NCI-H2029 treated with DMSO at 0.1 percent for 48 hours (cell line): ENCODE data around the gene ZNF740.
"Not testable (repeated sequence)": the region's sequence is repeated elsewhere in the genome, so short reads cannot be mapped to it uniquely, and the experiment has no call there.

Source experiments
- DNase-seq: peaks from one replicate; lab custom pipeline; 2025; lab: John Stamatoyannopoulos, UW

The ZNF740 gene, protein sequence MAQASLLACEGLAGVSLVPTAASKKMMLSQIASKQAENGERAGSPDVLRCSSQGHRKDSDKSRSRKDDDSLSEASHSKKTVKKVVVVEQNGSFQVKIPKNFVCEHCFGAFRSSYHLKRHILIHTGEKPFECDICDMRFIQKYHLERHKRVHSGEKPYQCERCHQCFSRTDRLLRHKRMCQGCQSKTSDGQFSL

GRCh38 chr12:53180220-53180930, at the start of gene ZNF740, which contains the start of gene CSAD:
ZNF740 (plus strand) TSS chr12:53180722; CDS start chr12:53181984, 1,262 bp downstream.
CSAD (minus strand) TSS chr12:53180925; CDS start chr12:53173470, 7,455 bp downstream.
- DNase-seq = peak; percentile 86

GRCh38 chr12:53131844-53132243, 48.7 kb upstream of the ZNF740 start:
- no peak for DNase-seq

DNA sequence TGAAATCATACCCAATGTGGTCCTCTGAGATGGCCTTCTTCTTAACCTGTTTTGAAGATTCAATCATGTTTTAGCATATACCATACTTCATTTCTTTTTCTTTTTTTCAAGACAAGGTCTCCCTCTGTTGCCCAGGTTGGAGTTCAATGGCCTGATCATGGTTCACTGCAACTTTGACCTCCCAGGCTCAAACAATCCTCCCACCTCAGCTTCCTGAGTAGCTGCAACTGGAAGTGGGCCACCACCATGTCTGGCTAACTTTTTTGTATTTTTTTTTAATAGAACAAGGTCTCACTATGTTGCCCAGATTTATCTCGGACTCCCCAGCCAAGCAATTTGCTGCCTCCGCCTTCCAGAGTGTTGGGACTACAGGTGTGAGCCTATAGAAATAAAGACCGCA, 46.8 kb upstream of the ZNF740 start:
- no peak for DNase-seq

GRCh38 chr12:53143355-53143754, 37.2 kb upstream of the ZNF740 start:
- DNase-seq = no peak

GRCh38 chr12:53145383-53146260, 34.9 kb upstream of the ZNF740 start:
- DNase-seq = no peak

DNA sequence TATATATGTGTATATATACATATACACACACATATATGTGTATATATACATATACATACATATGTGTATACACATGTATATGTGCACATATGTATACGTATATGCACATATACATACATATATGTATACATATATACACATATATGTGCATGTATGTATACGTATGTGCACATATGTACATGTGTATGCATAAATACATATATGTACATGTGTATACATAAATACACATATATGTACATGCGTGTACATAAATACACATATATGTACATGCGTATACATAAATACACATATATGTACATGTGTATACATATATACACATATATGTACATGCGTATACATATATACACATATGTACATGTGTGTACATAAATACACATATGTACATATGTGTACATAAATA, 33.3 kb upstream of the ZNF740 start:
- DNase-seq = no peak

- DNase-seq = no peak
Observed at GRCh38 chr12:53147653-53148052, 32.9 kb upstream of the ZNF740 start.

DNA sequence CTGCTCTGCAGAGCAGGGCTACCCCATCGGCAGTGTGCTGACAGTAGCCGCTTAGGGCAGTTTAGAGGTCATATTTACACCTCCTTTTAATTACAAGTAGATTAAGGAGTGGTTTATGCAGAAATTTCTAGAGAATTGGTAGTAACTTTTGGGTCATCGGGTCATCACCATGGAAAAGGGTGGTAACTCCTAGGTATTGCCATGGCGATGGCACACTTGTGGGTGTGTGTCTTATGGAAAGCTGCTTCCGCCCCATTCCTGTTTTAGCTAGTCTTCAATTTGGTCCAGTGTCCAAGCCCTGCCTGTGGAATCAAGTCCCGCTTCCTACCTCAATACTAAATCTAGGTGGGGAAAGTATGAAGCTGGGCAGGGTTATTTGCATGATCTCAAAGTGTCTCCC, 29.5 kb upstream of the ZNF740 start:
- DNase-seq = no peak

DNA sequence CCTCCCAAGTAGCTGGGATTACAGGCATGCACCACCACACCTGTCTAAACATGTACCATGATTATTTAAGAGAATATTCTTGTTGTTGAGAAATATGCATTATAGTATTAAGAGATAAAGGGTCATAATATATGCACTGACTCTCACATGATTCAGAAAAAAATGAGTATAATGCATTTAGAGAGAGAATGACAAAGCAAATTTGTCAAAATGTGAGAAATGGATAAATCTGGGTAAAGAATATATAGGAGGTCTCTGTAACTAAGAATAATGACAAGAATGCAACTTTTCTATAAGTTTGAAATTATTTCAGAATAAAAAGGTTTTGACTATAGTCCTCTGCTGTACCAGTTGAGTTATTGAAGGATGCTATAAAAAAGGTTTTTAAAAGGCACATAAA, 28.1 kb upstream of the ZNF740 start:
- no peak for DNase-seq

GRCh38 chr12:53159195-53159839, 21.2 kb upstream of the ZNF740 start:
- peak; percentile 78 for DNase-seq

GRCh38 chr12:53160000-53160399, 20.5 kb upstream of the ZNF740 start:
- no peak for DNase-seq

DNA sequence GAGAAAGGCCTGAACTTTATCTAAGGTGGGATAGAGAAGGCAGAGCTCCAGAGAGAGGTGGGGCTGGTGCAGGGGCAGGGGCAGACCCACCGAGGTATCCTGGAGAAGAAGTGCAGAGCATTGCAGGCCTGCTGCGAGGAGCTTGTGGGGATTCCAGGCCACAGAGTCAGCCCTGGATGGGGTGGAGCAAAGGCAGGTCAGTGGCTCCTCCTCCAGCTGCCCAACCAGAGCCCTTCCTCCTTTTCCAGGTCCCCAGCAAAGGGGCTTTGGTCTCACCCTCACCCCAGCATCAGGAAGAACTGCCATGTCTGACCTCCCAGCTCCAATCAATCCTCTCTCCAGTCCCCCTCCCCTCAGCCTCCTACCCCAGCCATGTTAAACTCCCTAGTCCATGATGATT, 19.8 kb upstream of the ZNF740 start:
- DNase-seq = no peak

DNA sequence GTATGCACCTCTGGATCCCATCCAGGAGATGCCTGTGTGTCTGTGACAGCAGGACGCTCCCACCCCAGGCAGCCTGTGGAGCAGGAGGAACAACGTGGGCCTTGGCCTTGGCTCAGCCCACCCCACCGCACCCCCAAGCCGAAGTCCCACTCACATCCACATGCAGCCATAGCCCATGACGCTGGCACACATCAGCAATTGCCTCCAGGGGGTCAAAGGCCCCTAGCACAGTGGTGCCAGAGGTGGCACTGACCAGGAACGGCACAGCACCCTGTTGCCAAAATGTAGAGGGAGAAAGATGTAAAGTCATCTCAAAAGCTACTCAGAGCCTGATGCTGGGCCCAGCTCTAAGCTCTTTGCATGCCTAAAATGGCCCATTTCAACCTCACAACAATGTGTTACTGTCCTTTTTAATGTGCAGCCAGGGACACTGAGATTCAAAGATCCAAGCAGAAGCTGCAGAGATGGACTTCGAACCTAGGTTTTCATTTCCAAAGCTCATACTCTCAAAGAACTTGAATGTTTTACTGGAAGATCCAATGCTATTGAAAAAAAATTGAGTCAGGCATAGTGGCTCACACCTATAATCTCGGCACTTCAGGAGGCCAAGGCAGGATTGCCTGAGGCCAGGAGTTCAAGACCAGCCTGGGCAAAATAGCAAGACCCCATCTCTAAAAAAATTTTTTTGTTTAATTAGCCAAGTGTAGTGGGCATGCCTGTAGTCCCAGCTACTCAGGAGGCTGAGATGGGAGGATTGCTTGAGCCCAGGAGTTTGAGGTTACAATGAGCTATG, 19.2 kb upstream of the ZNF740 start:
- no peak for DNase-seq

DNA sequence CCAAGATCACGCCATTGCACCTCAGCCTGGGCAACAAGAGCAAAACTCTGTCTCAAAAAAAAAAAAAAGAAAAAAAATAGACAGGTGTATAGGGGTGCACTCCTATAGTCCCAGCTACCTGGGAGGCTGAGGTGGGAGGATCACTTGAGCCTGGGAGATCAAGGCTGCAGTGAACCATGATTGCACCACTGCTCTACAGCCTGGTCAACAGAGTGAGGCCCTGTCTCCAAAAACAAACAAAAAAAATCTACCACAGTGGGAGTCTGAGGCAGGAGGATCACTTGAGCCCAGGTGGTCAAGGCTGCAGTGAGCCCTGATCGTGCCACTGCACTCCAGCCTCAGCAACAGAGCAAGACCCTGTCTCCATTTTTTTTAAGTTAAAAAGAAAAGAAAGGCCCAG, 17.5 kb upstream of the ZNF740 start:
- not testable (repeated sequence) for DNase-seq

DNA sequence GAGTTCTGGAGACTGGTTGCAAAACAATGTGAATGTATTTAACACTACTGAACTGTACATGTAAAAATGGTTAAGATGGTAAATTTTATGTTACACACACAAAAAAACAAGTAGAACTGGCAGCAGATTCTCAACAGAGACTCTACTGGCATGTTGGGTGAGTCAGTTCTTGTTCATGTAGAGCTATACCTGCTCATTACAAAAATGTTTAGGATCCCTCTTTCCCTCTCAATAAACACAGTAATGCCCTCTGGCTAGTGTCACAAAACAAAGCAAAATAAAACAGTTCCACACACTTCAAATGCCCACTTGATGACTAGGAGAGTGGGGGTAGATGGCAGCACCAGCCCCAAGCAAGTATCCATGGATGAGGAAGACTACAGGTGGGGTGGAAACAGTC, 13.7 kb upstream of the ZNF740 start:
- DNase-seq = no peak

- DNase-seq = no peak
Observed at GRCh38 chr12:53169644-53170043, 10.9 kb upstream of the ZNF740 start.

GRCh38 chr12:53170215-53170614, 10.3 kb upstream of the ZNF740 start:
- no peak for DNase-seq

GRCh38 chr12:53170876-53171724, 9.4 kb upstream of the ZNF740 start:
- DNase-seq = peak; percentile 81

- DNase-seq = peak; percentile 81
Observed at GRCh38 chr12:53171725-53172329, 8.7 kb upstream of the ZNF740 start.

DNA sequence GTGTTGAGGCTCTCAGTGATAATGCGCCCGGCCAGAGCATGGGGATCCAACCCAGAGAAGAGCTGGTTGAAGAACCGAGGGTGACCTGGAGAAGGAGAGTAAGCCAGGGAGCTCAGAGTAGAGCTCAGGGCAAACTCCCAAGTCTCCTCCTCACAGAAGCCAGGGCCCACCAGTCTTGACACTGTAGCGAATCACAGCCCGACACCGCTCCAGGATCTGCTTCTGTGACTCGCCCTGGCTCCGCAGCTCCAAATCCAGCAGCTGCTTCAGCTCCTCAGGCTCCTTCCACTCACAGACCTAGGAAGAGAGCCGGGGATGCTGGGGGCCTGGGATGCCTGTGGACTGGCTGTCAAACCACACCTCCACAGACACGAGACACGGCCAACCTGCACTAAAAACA, 8.2 kb upstream of the ZNF740 start:
- DNase-seq = no peak
